HEK293 (cell line): Measurements from ENCODE around the gene DRD4.

ENCODE experiments used
- CTCF ChIA-PET: fragments of 350-600 bp; formaldehyde crosslinking; extraction: SDS; loops from one replicate; lab custom pipeline; 2021; ENCODE audit warnings: antibody characterized with exemption; lab: Yijun Ruan, JAX
- POLR2A ChIA-PET: fragments of 300-600 bp; formaldehyde crosslinking; extraction: SDS; loops from one replicate; lab custom pipeline; 2020; ENCODE audit warnings: antibody characterized with exemption, inconsistent platforms; lab: Yijun Ruan, JAX
- H3K27ac ChIP-seq: fragments of 200-500 bp; sonication (Bioruptor generic); 2 replicates; pipeline ENCODE4 v1.5.1; 2014; ENCODE audit warnings: low read depth, low read length, control low read depth, inconsistent platforms; ENCODE audit errors: extremely low read depth
- H3K36me3 ChIP-seq, 2 experiments: fragments of 200-500 bp in 1 of 2; sonication (Bioruptor generic) in 1 of 2; 1 replicate in 1 of 2; 2 replicates in 1 of 2; pipeline ENCODE4 v1.5.1; 2014 to 2017; ENCODE audit warnings: inconsistent platforms in 2 of 2, low read length in 2 of 2; ENCODE audit not compliant: control insufficient read depth in 2 of 2, insufficient read depth in 1 of 2
- H3K4me1 ChIP-seq: fragments of 200-500 bp; sonication (Bioruptor generic); 2 replicates; pipeline ENCODE4 v1.5.1; 2014; ENCODE audit warnings: mild to moderate bottlenecking, low read length, inconsistent platforms; ENCODE audit not compliant: control insufficient read depth, insufficient read depth
- H3K4me3 ChIP-seq: 2 replicates; pipeline ENCODE4 v1.5.1; 2011; ENCODE audit warnings: low read depth, mild to moderate bottlenecking, control low read depth, low read length, moderate library complexity
- H3K9me3 ChIP-seq: fragments of 200-500 bp; sonication (Bioruptor generic); 2 replicates; pipeline ENCODE4 v1.5.1; 2014; ENCODE audit warnings: low read depth, low read length, inconsistent platforms; ENCODE audit not compliant: control insufficient read depth, insufficient read depth
- EGR2 ChIP-seq: fragments of 450-650 bp; formaldehyde crosslinking; IDR thresholded peaks from 2 replicates; pipeline ENCODE4 v1.5.1; 2016; ENCODE audit warnings: low read depth, missing biosample characterization, missing genetic modification characterization
- KLF17 ChIP-seq: fragments of 450-650 bp; formaldehyde crosslinking; IDR thresholded peaks from 2 replicates; pipeline ENCODE4 v1.5.1; 2016; ENCODE audit warnings: missing biosample characterization, missing genetic modification characterization
- MZF1 ChIP-seq: fragments of 450-650 bp; formaldehyde crosslinking; IDR thresholded peaks from 2 replicates; pipeline ENCODE4 v1.5.1; 2017; ENCODE audit warnings: missing biosample characterization, missing genetic modification characterization, borderline replicate concordance
- RBAK ChIP-seq: fragments of 450-650 bp; formaldehyde crosslinking; IDR thresholded peaks from 2 replicates; pipeline ENCODE4 v1.5.1; 2016; ENCODE audit warnings: missing biosample characterization, missing genetic modification characterization
- ZBTB49 ChIP-seq: fragments of 450-650 bp; formaldehyde crosslinking; IDR thresholded peaks from 2 replicates; pipeline ENCODE4 v1.5.1; 2016; ENCODE audit warnings: missing biosample characterization, missing genetic modification characterization, low read depth
- ZFHX2 ChIP-seq: fragments of 450-650 bp; formaldehyde crosslinking; conservative IDR thresholded peaks from 2 replicates; pipeline ENCODE4 v1.5.1; 2016; ENCODE audit warnings: missing biosample characterization, missing genetic modification characterization
- ZIC2 ChIP-seq: fragments of 450-650 bp; formaldehyde crosslinking; IDR thresholded peaks from 2 replicates; pipeline ENCODE4 v1.5.1; 2016; ENCODE audit warnings: missing biosample characterization, missing genetic modification characterization
- ZNF221 ChIP-seq: fragments of 450-650 bp; formaldehyde crosslinking; IDR thresholded peaks from 2 replicates; pipeline ENCODE4 v1.5.1; 2017; ENCODE audit warnings: missing biosample characterization, missing genetic modification characterization, borderline replicate concordance
- ZNF324 ChIP-seq: fragments of 450-650 bp; formaldehyde crosslinking; IDR thresholded peaks from 2 replicates; pipeline ENCODE4 v1.5.1; 2016; ENCODE audit warnings: missing biosample characterization, missing genetic modification characterization
- ZNF362 ChIP-seq: fragments of 450-650 bp; formaldehyde crosslinking; IDR thresholded peaks from 2 replicates; pipeline ENCODE4 v1.5.1; 2016; ENCODE audit warnings: missing biosample characterization, missing genetic modification characterization
- ZNF449 ChIP-seq: fragments of 450-650 bp; formaldehyde crosslinking; IDR thresholded peaks from 2 replicates; pipeline ENCODE4 v1.5.1; 2017; ENCODE audit warnings: missing biosample characterization, mild to moderate bottlenecking, missing genetic modification characterization, moderate library complexity
- ZNF488 ChIP-seq: fragments of 450-650 bp; formaldehyde crosslinking; IDR thresholded peaks from 2 replicates; pipeline ENCODE4 v1.5.1; 2016; ENCODE audit warnings: missing biosample characterization, missing genetic modification characterization
- ZNF501 ChIP-seq: fragments of 450-650 bp; formaldehyde crosslinking; IDR thresholded peaks from 2 replicates; pipeline ENCODE4 v1.5.1; 2016; ENCODE audit warnings: missing biosample characterization, missing genetic modification characterization
- ZNF580 ChIP-seq: fragments of 450-650 bp; formaldehyde crosslinking; IDR thresholded peaks from 2 replicates; pipeline ENCODE4 v1.5.1; 2016; ENCODE audit warnings: missing biosample characterization, missing genetic modification characterization
- ZNF621 ChIP-seq: fragments of 450-650 bp; formaldehyde crosslinking; IDR thresholded peaks from 2 replicates; pipeline ENCODE4 v1.5.1; 2017; ENCODE audit warnings: missing biosample characterization, missing genetic modification characterization
- ZNF747 ChIP-seq: fragments of 450-650 bp; formaldehyde crosslinking; IDR thresholded peaks from 2 replicates; pipeline ENCODE4 v1.5.1; 2016; ENCODE audit warnings: missing biosample characterization, missing genetic modification characterization
- ZNF768 ChIP-seq: fragments of 450-650 bp; formaldehyde crosslinking; IDR thresholded peaks from 2 replicates; pipeline ENCODE4 v1.5.1; 2018; ENCODE audit warnings: missing biosample characterization, mild to moderate bottlenecking, missing genetic modification characterization
- ZNF843 ChIP-seq: fragments of 450-650 bp; formaldehyde crosslinking; IDR thresholded peaks from 2 replicates; pipeline ENCODE4 v1.5.1; 2016; ENCODE audit warnings: missing biosample characterization, missing genetic modification characterization

DRD4 gene

GRCh38 chr11:605286-606129 lies 31.6 kb upstream of the DRD4 start (continued):
- TF ChIP-seq ZNF324 (tag by site-specific recombination): no peak
- no peak for TF ChIP-seq ZNF843
- no peak for TF ChIP-seq ZNF621
- no peak for TF ChIP-seq ZNF580 (tag by site-specific recombination)
- no peak for TF ChIP-seq MZF1
- no peak for TF ChIP-seq ZNF768 (tag by site-specific recombination)
- TF ChIP-seq ZNF362: no peak
- no peak for TF ChIP-seq ZNF501 (tag by site-specific recombination)
- TF ChIP-seq KLF17 (tag by site-specific recombination): no peak
- no peak for TF ChIP-seq ZNF747 (tag by site-specific recombination)
- no peak for TF ChIP-seq RBAK
- no peak for TF ChIP-seq ZNF221 (tag by site-specific recombination)

GRCh38 chr11:606245-606644 lies 30.8 kb upstream of the DRD4 start:
- peak; percentile 71; the same call in 1 of the 2 replicates for TF ChIP-seq ZNF449 (tag by site-specific recombination)
- TF ChIP-seq EGR2 (tag by site-specific recombination): peak; percentile 23; the same call in 1 of the 2 replicates
- TF ChIP-seq ZFHX2 (tag by site-specific recombination): peak; percentile 49
- TF ChIP-seq ZNF488: no peak
- TF ChIP-seq ZBTB49 (tag by site-specific recombination): no peak
- TF ChIP-seq ZIC2 (tag by site-specific recombination): peak; percentile 87
- H3K36me3 ChIP-seq: peaks cover 12 to 95% of the 10 kb centered on the region in 2 experiments; a peak in 2 of 3 replicates
- no peak overlapping the region for H3K27ac ChIP-seq
- no peaks in the 10 kb centered on the region for H3K4me1 ChIP-seq
- H3K9me3 ChIP-seq: no peaks in the 10 kb centered on the region
- H3K4me3 ChIP-seq: no peak overlapping the region
- ChIA-PET CTCF (interaction anchor here (0.6 to 0.7 kb wide), 2 partner anchors 109 to 178 kb away, joined by 3 to 4 read pairs; no protein-coding TSS in a partner anchor), POLR2A (no interaction called here)
